Measurements from ENCODE around the gene PPP2R2D. TPM values are rescaled to one million over a fixed set of nuclear protein-coding genes. Genes with fewer than 3 reads are reported as not detected.

Gene PPP2R2D
- total and polyA plus RNA-seq, 12 donors = 26.8 to 46.5 (median 35.1) TPM

GRCh38 chr10:131876508-131876907 is 24.3 kb upstream of the PPP2R2D start:
- Histone ChIP-seq H3K27me3 (peaks cover 0 to 44% (median 38%) of the 10 kb centered on the region in 7 donors), H3K27ac (no peak overlapping the region), H3K4me3 (no peak overlapping the region), H3K36me3 (no peaks in the 10 kb centered on the region), H3K4me1 (peaks cover 0 to 9% (median 4%) of the 10 kb centered on the region in 9 donors), H3K9me3 (peaks cover 0 to 3% (median 0%) of the 10 kb centered on the region in 11 donors)
- DNase-seq = no peak
- no peak for TF ChIP-seq CTCF (IDR thresholded peaks at IDR 0.05)
- 34 to 38% methylated on average over 7 of the region's 7 CpGs for WGBS, 2 donors
- ATAC-seq = no peak
- intact Hi-C loops (cut with DNase I) = loop anchor here in 8 of 10 donors (5.0 to 10.0 kb wide), 4 partner anchors 422 to 1684 kb away; no protein-coding TSS in a partner anchor

- H3K4me3 ChIP-seq = no peak overlapping the region
- DNase-seq (no peak), ATAC-seq (peak in 2 of 8 donors; percentile 5 to 43)
- WGBS, 2 donors = 83 to 84% methylated on average over 13 of the region's 13 CpGs
- H3K27me3 ChIP-seq = peaks cover 0 to 15% (median 7%) of the 10 kb centered on the region in 7 donors
- H3K4me1 ChIP-seq = peaks cover 0 to 2% (median under 1%) of the 10 kb centered on the region in 9 donors
- intact Hi-C loops (cut with DNase I) = loop anchor here in 2 of 10 donors (10.0 kb wide), 1 partner anchor 265 kb away; no protein-coding TSS in a partner anchor
- peaks cover 0 to 3% (median 0%) of the 10 kb centered on the region in 11 donors for H3K9me3 ChIP-seq
- no peak overlapping the region for H3K27ac ChIP-seq
- no peak for TF ChIP-seq CTCF (IDR thresholded peaks at IDR 0.05)
- H3K36me3 ChIP-seq = no peaks in the 10 kb centered on the region
Observed at GRCh38 chr10:131880016-131880590, 20.7 kb upstream of the PPP2R2D start.

GRCh38 chr10:131881104-131881880 is 19.5 kb upstream of the PPP2R2D start:
- Histone ChIP-seq H3K27me3 (peaks cover 0 to 11% (median 3%) of the 10 kb centered on the region in 7 donors), H3K9me3 (peaks cover 0 to 3% (median 0%) of the 10 kb centered on the region in 11 donors), H3K27ac (no peak overlapping the region), H3K4me3 (no peak overlapping the region), H3K36me3 (no peaks in the 10 kb centered on the region), H3K4me1 (peaks cover 0 to 8% (median 2%) of the 10 kb centered on the region in 9 donors)
- intact Hi-C loops (cut with DNase I) = loop anchor here in 2 of 10 donors (10.0 kb wide), 1 partner anchor 264 kb away; no protein-coding TSS in a partner anchor
- no peak for ATAC-seq
- 84 to 86% methylated on average over 15 of the region's 15 CpGs for WGBS, 2 donors
- DNase-seq = no peak
- TF ChIP-seq CTCF (IDR thresholded peaks at IDR 0.05) = no peak

- Histone ChIP-seq H3K9me3 (peaks cover 0 to 3% (median 0%) of the 10 kb centered on the region in 11 donors), H3K36me3 (no peaks in the 10 kb centered on the region), H3K4me3 (no peak overlapping the region), H3K27ac (no peak overlapping the region), H3K4me1 (peaks cover 0 to 8% (median 2%) of the 10 kb centered on the region in 9 donors), H3K27me3 (peaks cover 0 to 17% (median 0%) of the 10 kb centered on the region in 7 donors)
- intact Hi-C loops (cut with DNase I) = loop anchor here in 2 of 10 donors (10.0 kb wide), 1 partner anchor 263 kb away; no protein-coding TSS in a partner anchor
- ATAC-seq (no peak), DNase-seq (no peak)
- 91 to 92% methylated on average over 8 of the region's 8 CpGs for WGBS, 2 donors
- no peak for TF ChIP-seq CTCF (IDR thresholded peaks at IDR 0.05)
Observed at GRCh38 chr10:131882151-131882550, 18.7 kb upstream of the PPP2R2D start.
